Heart right ventricle (tissue), 16 donors: ENCODE data around the gene COL26A1. TPM values are rescaled to one million over a fixed set of nuclear protein-coding genes. Genes with fewer than 3 reads are reported as not detected.

ENCODE experiments used
- ATAC-seq, 8 donors: fragments of 200-7000 bp; cut with Tn5 transposase; one replicate each; pipeline ENCODE4 v1.9.1; 2020; ENCODE audit warnings: mild to moderate bottlenecking in 8 of 8, moderate library complexity in 8 of 8, moderate number of reproducible peaks in 1 of 8
- DNase-seq, 2 donors: peaks; one replicate each; pipeline ENCODE4 v3.0.0-alpha.2; 2020
- H3K27ac ChIP-seq, 10 donors: fragments of 200-600 bp; sonication (generic) in 2 of 10; one replicate each; pipeline versions ENCODE4 v1.5.0 to v1.8.0; 2020 to 2022; ENCODE audit warnings: mild to moderate bottlenecking in 3 of 10
- H3K27me3 ChIP-seq, 7 donors: fragments of 200-600 bp; one replicate each; pipeline ENCODE4 v1.8.0; 2021 to 2022; ENCODE audit warnings: mild to moderate bottlenecking in 2 of 7
- H3K36me3 ChIP-seq, 9 donors: fragments of 200-600 bp; sonication (generic) in 1 of 9; one replicate each; pipeline versions ENCODE4 v1.5.0 to v1.8.0; 2020 to 2022; ENCODE audit warnings: mild to moderate bottlenecking in 2 of 9
- H3K4me1 ChIP-seq, 9 donors: fragments of 200-600 bp; sonication (generic) in 1 of 9; one replicate each; pipeline versions ENCODE4 v1.5.0 to v1.8.0; 2020 to 2022; ENCODE audit warnings: mild to moderate bottlenecking in 4 of 9
- H3K4me3 ChIP-seq, 10 donors: fragments of 200-600 bp; sonication (generic) in 2 of 10; one replicate each; pipeline versions ENCODE4 v1.5.0 to v1.8.0; 2020 to 2022; ENCODE audit warnings: mild to moderate bottlenecking in 7 of 10, moderate library complexity in 2 of 10
- H3K9me3 ChIP-seq, 11 donors: fragments of 200-600 bp in 10 of 11; sonication (generic) in 2 of 11; one replicate each; pipeline versions ENCODE4 v1.5.0 to v1.8.0; 2013 to 2022; ENCODE audit warnings: mild to moderate bottlenecking in 2 of 11, control low read depth in 1 of 11, moderate library complexity in 1 of 11
- CTCF ChIP-seq, 9 donors: fragments of 200-600 bp; sonication (generic) in 2 of 9; IDR thresholded peaks; one replicate each; pipeline versions ENCODE4 v1.5.0 to v1.8.0; 2021 to 2022; ENCODE audit warnings: antibody characterized with exemption in 9 of 9, mild to moderate bottlenecking in 5 of 9, moderate library complexity in 1 of 9
- WGBS, 2 donors: extraction: QIAGEN DNeasy Blood & Tissue Kit; methylation state at CpG; one replicate each; pipeline ENCODE4 v1.1.7; 2013; ENCODE audit warnings: inconsistent platforms in 1 of 2; 5-methylcytosine and 5-hydroxymethylcytosine counted together
- intact Hi-C, 10 donors: fragments of 100-400 bp; cut with DNase I; formaldehyde crosslinking; loops; one replicate each; pipeline versions ENCODE4 v1.11.1 to v1.14.2; 2022
- polyA plus RNA-seq, 2 donors: library from polyadenylated mRNA; stranded (reverse); fragments of 200-250 nt; gene quantifications; one replicate each; pipeline ENCODE4 v1.2.3, GENCODE V29; 2013
- total RNA-seq, 10 donors: library from RNA; stranded (reverse); fragmentation: NEBNext Ultra II Directional in 3 of 10; extraction: Animal tissue kit (Norgen Biotek cat#: 25700) in 3 of 10; gene quantifications; one replicate each; pipeline versions ENCODE4 v1.2.1 to v1.2.4, GENCODE V29; 2021 to 2023
- donor health status: Arrhythmogenic right ventricular cardiomyopathy.
- donor health status: ischemic (EF 13 %, LVEDD 7.1; RV severe dilation, severe dysfunction).
- donor health status: healthy with polysubstance abuse.
- donor health status: DM: no; HTN: yes; CAD: no.
- donor health status: DM: no; HTN: no; CAD: no.
- donor health status: ischemic (EF 25% LVEDD 6.9; RV normal size, moderate dysfunction).
- donor health status: ischemic (EF 25% LVEDD 5.7; RV mildly dilated, moderate dysfunction).
- donor health status: healthy.
- donor health status: DM: yes; HTN: yes; CAD: no.
- donor health status: Ischemic cardiomyopathy.
- donor health status: ischemic (EF 35%, LVEDD 5.7; RV mildly dilated, moderate dysfunction).
- donor health status: nonischemic (EF 11% LVEDD 7.7; RV severe dilation, severe dysfunction).
- donor health status: DM: yes; HTN: yes; CAD: no.
- donor health status: PGD.
- donor health status: ischemic (EF 29% LVEDD 5.4; RV normal size, mild dysfunction).
- donor health status: nonischemic (EF 23%, LVEDD 6.1; RV moderate dilation, normal function).

Gene COL26A1
- total and polyA plus RNA-seq, 12 donors, result 0.07 to 0.50 TPM; not detected in 10

- H3K4me1 ChIP-seq, result peaks cover 0 to 7% (median 0%) of the 10 kb centered on the region in 9 donors
- WGBS, 2 donors, result 28 to 35% methylated on average over 4 of the region's 4 CpGs
- ATAC-seq (peak in 1 of 8 donors; percentile 14), DNase-seq (no peak)
- TF ChIP-seq CTCF (IDR thresholded peaks at IDR 0.05), result peak in 1 of 9 donors; percentile 2
- intact Hi-C loops, result loop anchor here in 4 of 10 donors (5.0 to 10.0 kb wide), 2 partner anchors 47 to 49 kb away; partner anchors contain the start of gene COL26A1 (in 4 of the 4)
- H3K27ac ChIP-seq, result no peak overlapping the region
- H3K36me3 ChIP-seq, result no peaks in the 10 kb centered on the region
- peaks cover 0 to 26% (median 12%) of the 10 kb centered on the region in 11 donors for H3K9me3 ChIP-seq
- no peak overlapping the region for H3K4me3 ChIP-seq
- peaks cover 0 to 32% (median 9%) of the 10 kb centered on the region in 7 donors for H3K27me3 ChIP-seq
Observed at GRCh38 chr7:101411508-101411874, 48.8 kb downstream of the COL26A1 start.

- H3K36me3 ChIP-seq, result no peaks in the 10 kb centered on the region
- H3K4me1 ChIP-seq, result peaks cover 0 to 7% (median 0%) of the 10 kb centered on the region in 9 donors
- peaks cover 0 to 25% (median 12%) of the 10 kb centered on the region in 11 donors for H3K9me3 ChIP-seq
- no peak overlapping the region for H3K27ac ChIP-seq
- intact Hi-C loops, result loop anchor here in 4 of 10 donors (5.0 to 10.0 kb wide), 2 partner anchors 48 to 51 kb away; partner anchors contain the start of gene COL26A1 (in 4 of the 4)
- DNase-seq, result no peak
- H3K4me3 ChIP-seq, result no peak overlapping the region
- no peak for TF ChIP-seq CTCF (IDR thresholded peaks at IDR 0.05)
- 79 to 83% methylated on average over 12 of the region's 12 CpGs for WGBS, 2 donors
- H3K27me3 ChIP-seq, result peaks cover 0 to 27% (median 9%) of the 10 kb centered on the region in 7 donors
- no peak for ATAC-seq
Observed at GRCh38 chr7:101412976-101413375, 50.3 kb downstream of the COL26A1 start.

- Histone ChIP-seq H3K27ac (no peak overlapping the region), H3K4me3 (no peak overlapping the region), H3K4me1 (no peaks in the 10 kb centered on the region), H3K27me3 (peaks cover 0 to 50% (median 8%) of the 10 kb centered on the region in 7 donors), H3K9me3 (no peaks in the 10 kb centered on the region), H3K36me3 (no peaks in the 10 kb centered on the region)
- TF ChIP-seq CTCF (IDR thresholded peaks at IDR 0.05), result no peak
- ATAC-seq, result no peak
- DNase-seq, result no peak
- intact Hi-C loops, result loop anchor here in 3 of 10 donors (1.0 to 10.0 kb wide), 2 partner anchors 24 to 54 kb away; partner anchors contain the start of gene COL26A1 (in 2 of the 3)
- WGBS, 2 donors, result 62 to 76% methylated on average over 5 of the region's 5 CpGs
Observed at GRCh38 chr7:101418694-101419093, 56.0 kb downstream of the COL26A1 start.

GRCh38 chr7:101419831-101420230, 57.2 kb downstream of the COL26A1 start:
- WGBS, 2 donors, result 93% methylated on average over 15 to 16 of the region's 16 CpGs
- Histone ChIP-seq H3K27ac (no peak overlapping the region), H3K27me3 (peaks cover 0 to 61% (median 11%) of the 10 kb centered on the region in 7 donors), H3K4me1 (no peaks in the 10 kb centered on the region), H3K4me3 (no peak overlapping the region), H3K36me3 (no peaks in the 10 kb centered on the region), H3K9me3 (no peaks in the 10 kb centered on the region)
- TF ChIP-seq CTCF (IDR thresholded peaks at IDR 0.05), result no peak
- intact Hi-C loops, result loop anchor here in 3 of 10 donors (1.0 to 10.0 kb wide), 2 partner anchors 22 to 55 kb away; partner anchors contain the start of gene COL26A1 (in 2 of the 3)
- DNase-seq (no peak), ATAC-seq (no peak)
